SW 1271 (cell line): ENCODE measurements around the gene CNNM4.

Source experiments
- DNase-seq, 2 experiments: peaks; one replicate each; lab custom pipeline; 2025; lab: John Stamatoyannopoulos, UW

The CNNM4 gene

GRCh38 chr2:96760036-96760985, at the start of gene CNNM4:
Gene CNNM4 (plus strand): TSS chr2:96760902. CDS start chr2:96761000, 98 bp downstream.
- peak; percentile 80 to 91 for DNase-seq

- no peak for DNase-seq
Measured at GRCh38 chr2:96710985-96711384, 49.7 kb upstream of the CNNM4 start.

- DNase-seq, result no peak
Measured at GRCh38 chr2:96715658-96716057, 45.0 kb upstream of the CNNM4 start.

GRCh38 chr2:96716388-96716787, 44.3 kb upstream of the CNNM4 start:
- no peak for DNase-seq

GRCh38 chr2:96726131-96726530, 34.6 kb upstream of the CNNM4 start:
- no peak for DNase-seq

GRCh38 chr2:96727431-96727830, 33.3 kb upstream of the CNNM4 start:
- no peak for DNase-seq

GRCh38 chr2:96729748-96730147, 31.0 kb upstream of the CNNM4 start:
- DNase-seq, result no peak

GRCh38 chr2:96730212-96730611, 30.5 kb upstream of the CNNM4 start:
- DNase-seq, result no peak

GRCh38 chr2:96733931-96734330, 26.8 kb upstream of the CNNM4 start:
- no peak for DNase-seq

- no peak for DNase-seq
Measured at GRCh38 chr2:96734880-96735583, 25.7 kb upstream of the CNNM4 start.

- no peak for DNase-seq
Measured at GRCh38 chr2:96737251-96737650, 23.5 kb upstream of the CNNM4 start.

GRCh38 chr2:96737831-96738230, 22.9 kb upstream of the CNNM4 start:
- peak in 1 of 2 experiments; percentile 11 for DNase-seq

- no peak for DNase-seq
Measured at GRCh38 chr2:96739076-96739632, 21.5 kb upstream of the CNNM4 start.

- peak; percentile 97 to 99 for DNase-seq
Measured at GRCh38 chr2:96739633-96740428, 20.9 kb upstream of the CNNM4 start, which contains the start of gene LMAN2L. Gene LMAN2L (minus strand): TSS chr2:96740064. CDS start chr2:96740040, 24 bp downstream.

GRCh38 chr2:96747061-96747617, 13.6 kb upstream of the CNNM4 start:
- DNase-seq, result no peak

GRCh38 chr2:96751800-96752199, 8.9 kb upstream of the CNNM4 start:
- no peak for DNase-seq

GRCh38 chr2:96753661-96754282, 6.9 kb upstream of the CNNM4 start:
- DNase-seq, result no peak

- no peak for DNase-seq
Measured at GRCh38 chr2:96754317-96754716, 6.4 kb upstream of the CNNM4 start.

- no peak for DNase-seq
Measured at GRCh38 chr2:96756788-96757476, 3.8 kb upstream of the CNNM4 start.

- DNase-seq, result no peak
Measured at GRCh38 chr2:96757477-96757860, 3.2 kb upstream of the CNNM4 start.
